Measurements from ENCODE around the gene UBC. TPM values are rescaled to one million over a fixed set of nuclear protein-coding genes. Genes with fewer than 3 reads are reported as not detected.

Gene UBC
- total RNA-seq, 1 experiment from 2014 or later: 748 TPM

DNA sequence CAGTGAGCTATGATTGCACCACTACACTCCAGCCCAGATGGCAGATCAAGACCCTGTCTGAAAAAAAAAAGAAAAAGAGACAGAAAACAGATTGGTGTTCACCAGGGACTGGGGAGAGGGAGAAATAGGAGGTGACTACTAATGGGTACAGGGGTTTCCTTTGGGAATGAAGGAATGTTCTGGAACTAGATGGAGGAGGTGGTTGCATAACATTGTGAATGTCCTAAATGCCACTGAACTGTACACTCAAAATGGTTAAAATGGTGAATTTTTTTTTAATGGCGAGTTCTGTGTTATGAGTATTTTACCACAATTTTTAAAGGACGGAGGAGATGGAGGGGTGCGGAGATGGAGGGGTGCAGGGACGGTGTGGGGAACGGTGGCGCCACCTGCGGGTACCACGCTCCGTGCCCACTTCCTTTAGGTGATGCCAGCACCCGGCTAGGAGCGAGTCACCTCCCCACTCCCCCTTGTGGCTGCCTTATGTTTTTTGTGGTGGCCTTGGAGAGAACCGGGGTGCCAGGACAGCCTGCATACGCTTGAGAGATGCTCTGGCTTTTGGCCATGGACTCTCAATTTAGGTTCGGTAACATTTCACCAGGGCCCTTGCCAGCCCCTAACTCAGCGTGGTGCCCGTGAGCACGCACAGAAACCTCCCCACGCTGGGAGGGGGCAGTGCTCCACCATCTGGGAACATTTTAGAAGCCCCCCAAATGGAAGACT, 16.1 kb downstream of the UBC start:
- ChIA-PET CTCF (interaction anchor here (0.6 kb wide), 1 partner anchor 8 kb away, joined by 4 read pairs; no protein-coding TSS in a partner anchor), POLR2A (ENCODE audit: unreplicated experiment) (no interaction called here)
- Histone ChIP-seq H3F3A (ENCODE audit: insufficient read depth, low read depth) (no peaks in the 10 kb centered on the region), H3K4me3 (no peak overlapping the region), H3K79me2 (ENCODE audit: low read depth) (no peaks in the 10 kb centered on the region), H3K36me3 (ENCODE audit: low read depth) (no peaks in the 10 kb centered on the region), H3K27ac (no peak overlapping the region), H3K4me1 (replicated peaks; ENCODE audit: insufficient read depth) (no peaks in the 10 kb centered on the region), H4K20me1 (ENCODE audit: insufficient read depth) (no peaks in the 10 kb centered on the region), H3K27me3 (ENCODE audit: insufficient read depth, low read depth) (no peaks in the 10 kb centered on the region), H3K9me2 (ENCODE audit: insufficient read depth) (no peaks in the 10 kb centered on the region), H3K4me2 (0 out of 2 replicates have a peak overlapping the region, but pooled peaks have one; percentile 7), H2AFZ (no peak overlapping the region), H3K9me3 (ENCODE audit: insufficient read depth, low read depth) (no peaks in the 10 kb centered on the region)
- no TSS peak for BruUV-seq (replicated peaks)
- TF ChIP-seq EZH2 (IDR thresholded peaks at IDR 0.05; ENCODE audit: low read depth): no peak
- TF ChIP-seq CTCF (conservative IDR thresholded peaks at IDR 0.05): peak; percentile 79
- intact Hi-C loops (cut with micrococcal nuclease; ENCODE audit: unreplicated experiment): loop anchor here (2.0 to 5.0 kb wide), 3 partner anchors 61 to 862 kb away; no protein-coding TSS in a partner anchor
- DNase-seq: peak; percentile 62 to 69

GRCh38 chr12:124896461-124896860, 18.0 kb downstream of the UBC start:
- Histone ChIP-seq H4K20me1 (ENCODE audit: insufficient read depth) (no peaks in the 10 kb centered on the region), H3K4me3 (no peak overlapping the region), H3K36me3 (ENCODE audit: low read depth) (no peaks in the 10 kb centered on the region), H3F3A (ENCODE audit: insufficient read depth, low read depth) (no peaks in the 10 kb centered on the region), H3K4me1 (replicated peaks; ENCODE audit: insufficient read depth) (no peaks in the 10 kb centered on the region), H3K9me2 (ENCODE audit: insufficient read depth) (no peaks in the 10 kb centered on the region), H3K4me2 (no peak overlapping the region), H2AFZ (no peak overlapping the region), H3K27ac (no peak overlapping the region), H3K27me3 (ENCODE audit: insufficient read depth, low read depth) (no peaks in the 10 kb centered on the region), H3K79me2 (ENCODE audit: low read depth) (no peaks in the 10 kb centered on the region), H3K9me3 (ENCODE audit: insufficient read depth, low read depth) (no peaks in the 10 kb centered on the region)
- TF ChIP-seq CTCF (conservative IDR thresholded peaks at IDR 0.05) (no peak), EZH2 (IDR thresholded peaks at IDR 0.05; ENCODE audit: low read depth) (no peak)
- no TSS peak for BruUV-seq (replicated peaks)
- CTCF ChIA-PET: no interaction called here
- POLR2A ChIA-PET (ENCODE audit: unreplicated experiment): no interaction called here
- DNase-seq: no peak
- intact Hi-C loops (cut with micrococcal nuclease; ENCODE audit: unreplicated experiment): loop anchor here (5.0 kb wide), 1 partner anchor 59 kb away; no protein-coding TSS in a partner anchor

DNA sequence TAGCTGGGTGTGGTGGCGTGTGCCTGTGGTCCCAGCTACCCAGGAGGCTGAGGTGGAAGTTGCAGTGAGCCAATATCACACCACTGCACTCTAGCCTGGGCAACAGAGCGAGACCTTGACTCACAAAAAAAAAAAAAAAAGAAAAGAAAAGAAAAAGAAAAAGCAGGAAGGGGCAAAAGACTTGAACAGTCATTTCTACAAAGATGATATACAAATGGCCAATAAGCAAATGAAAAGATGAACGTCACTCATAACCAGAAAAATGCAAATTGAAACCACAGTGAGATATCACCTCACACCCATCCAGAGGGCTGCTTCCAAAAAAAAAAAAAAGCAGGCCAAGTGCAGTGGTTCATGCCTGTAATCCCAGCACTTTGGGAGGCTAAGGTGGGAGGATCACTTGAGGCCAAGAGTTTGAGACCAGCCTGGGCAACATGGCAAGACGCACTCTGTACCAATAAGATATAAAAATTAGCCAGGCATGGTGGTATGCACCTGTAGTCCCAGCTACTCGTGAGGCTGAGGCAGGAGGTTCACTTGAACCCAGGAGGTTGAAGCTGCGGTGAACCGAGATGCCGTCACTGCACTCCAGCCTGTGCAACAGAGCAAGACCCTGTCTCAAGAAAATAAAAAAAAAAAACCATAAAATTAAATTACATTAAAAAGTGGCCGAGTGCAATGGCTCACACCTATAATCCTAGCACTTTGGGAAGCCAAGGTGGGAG, 20.5 kb downstream of the UBC start:
- Histone ChIP-seq H3K4me3 (no peak overlapping the region), H3K4me1 (replicated peaks; ENCODE audit: insufficient read depth) (no peaks in the 10 kb centered on the region), H3K27ac (no peak overlapping the region), H3K4me2 (no peak overlapping the region), H3K9me3 (ENCODE audit: insufficient read depth, low read depth) (no peaks in the 10 kb centered on the region), H4K20me1 (ENCODE audit: insufficient read depth) (no peaks in the 10 kb centered on the region), H3K9me2 (ENCODE audit: insufficient read depth) (no peaks in the 10 kb centered on the region), H3K36me3 (ENCODE audit: low read depth) (no peaks in the 10 kb centered on the region), H3K27me3 (ENCODE audit: insufficient read depth, low read depth) (no peaks in the 10 kb centered on the region), H3F3A (ENCODE audit: insufficient read depth, low read depth) (no peaks in the 10 kb centered on the region), H3K79me2 (ENCODE audit: low read depth) (no peaks in the 10 kb centered on the region), H2AFZ (no peak overlapping the region)
- ChIA-PET CTCF (no interaction called here), POLR2A (ENCODE audit: unreplicated experiment) (no interaction called here)
- BruUV-seq (replicated peaks): no TSS peak
- no peak for DNase-seq
- TF ChIP-seq EZH2 (IDR thresholded peaks at IDR 0.05; ENCODE audit: low read depth) (no peak), CTCF (conservative IDR thresholded peaks at IDR 0.05) (no peak)
- intact Hi-C loops (cut with micrococcal nuclease; ENCODE audit: unreplicated experiment): no loop called here
